Measurements from ENCODE around the gene TNRC6C.

Gene TNRC6C

GRCh38 chr17:78105101-78105500 is 146.6 kb downstream of the TNRC6C start:
- TF ChIP-seq, protein P1, sequence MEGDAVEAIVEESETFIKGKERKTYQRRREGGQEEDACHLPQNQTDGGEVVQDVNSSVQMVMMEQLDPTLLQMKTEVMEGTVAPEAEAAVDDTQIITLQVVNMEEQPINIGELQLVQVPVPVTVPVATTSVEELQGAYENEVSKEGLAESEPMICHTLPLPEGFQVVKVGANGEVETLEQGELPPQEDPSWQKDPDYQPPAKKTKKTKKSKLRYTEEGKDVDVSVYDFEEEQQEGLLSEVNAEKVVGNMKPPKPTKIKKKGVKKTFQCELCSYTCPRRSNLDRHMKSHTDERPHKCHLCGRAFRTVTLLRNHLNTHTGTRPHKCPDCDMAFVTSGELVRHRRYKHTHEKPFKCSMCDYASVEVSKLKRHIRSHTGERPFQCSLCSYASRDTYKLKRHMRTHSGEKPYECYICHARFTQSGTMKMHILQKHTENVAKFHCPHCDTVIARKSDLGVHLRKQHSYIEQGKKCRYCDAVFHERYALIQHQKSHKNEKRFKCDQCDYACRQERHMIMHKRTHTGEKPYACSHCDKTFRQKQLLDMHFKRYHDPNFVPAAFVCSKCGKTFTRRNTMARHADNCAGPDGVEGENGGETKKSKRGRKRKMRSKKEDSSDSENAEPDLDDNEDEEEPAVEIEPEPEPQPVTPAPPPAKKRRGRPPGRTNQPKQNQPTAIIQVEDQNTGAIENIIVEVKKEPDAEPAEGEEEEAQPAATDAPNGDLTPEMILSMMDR (IDR thresholded peaks at IDR 0.05; ENCODE audit: control insufficient read depth, insufficient read depth, low read depth, low read length, missing control alignments), result no peak
- no peak overlapping the region for H3K4me3 ChIP-seq (ENCODE audit: control insufficient read depth, low read depth, low read length)
- no peak for DNase-seq (ENCODE audit: low read depth)

DNA sequence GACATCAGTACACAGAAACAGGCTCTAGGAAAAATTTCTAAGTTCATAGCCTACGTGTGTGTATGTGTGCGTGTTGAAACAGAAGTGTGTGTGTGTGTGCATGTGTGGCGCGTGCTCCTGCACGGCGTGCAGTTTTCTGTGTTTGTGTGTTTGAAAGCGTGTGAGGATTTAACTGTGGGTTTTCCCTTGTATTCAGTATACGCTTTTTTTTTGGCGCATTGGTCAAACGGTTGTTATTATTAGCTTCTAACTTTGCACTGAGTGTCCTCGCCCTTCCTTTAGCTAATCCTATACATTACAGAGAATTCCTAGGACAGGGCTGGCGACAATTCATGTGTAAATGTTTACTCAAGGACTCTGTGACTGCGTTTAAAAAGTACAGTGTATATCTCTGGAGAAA is 147.0 kb downstream of the TNRC6C start:
- no peak overlapping the region for H3K4me3 ChIP-seq (ENCODE audit: control insufficient read depth, low read depth, low read length)
- TF ChIP-seq, protein P1 (IDR thresholded peaks at IDR 0.05; ENCODE audit: control insufficient read depth, insufficient read depth, low read depth, low read length, missing control alignments), result no peak
- no peak for DNase-seq (ENCODE audit: low read depth)

- TF ChIP-seq, protein P1 (IDR thresholded peaks at IDR 0.05; ENCODE audit: control insufficient read depth, insufficient read depth, low read depth, low read length, missing control alignments), result no peak
- H3K4me3 ChIP-seq (ENCODE audit: control insufficient read depth, low read depth, low read length), result no peak overlapping the region
- no peak for DNase-seq (ENCODE audit: low read depth)
Observed at GRCh38 chr17:78106211-78106610, 147.7 kb downstream of the TNRC6C start.

GRCh38 chr17:78107457-78107856 is 149.0 kb downstream of the TNRC6C start:
- DNase-seq (ENCODE audit: low read depth), result no peak
- TF ChIP-seq, protein P1 (IDR thresholded peaks at IDR 0.05; ENCODE audit: control insufficient read depth, insufficient read depth, low read depth, low read length, missing control alignments), result no peak
- no peak overlapping the region for H3K4me3 ChIP-seq (ENCODE audit: control insufficient read depth, low read depth, low read length)

DNA sequence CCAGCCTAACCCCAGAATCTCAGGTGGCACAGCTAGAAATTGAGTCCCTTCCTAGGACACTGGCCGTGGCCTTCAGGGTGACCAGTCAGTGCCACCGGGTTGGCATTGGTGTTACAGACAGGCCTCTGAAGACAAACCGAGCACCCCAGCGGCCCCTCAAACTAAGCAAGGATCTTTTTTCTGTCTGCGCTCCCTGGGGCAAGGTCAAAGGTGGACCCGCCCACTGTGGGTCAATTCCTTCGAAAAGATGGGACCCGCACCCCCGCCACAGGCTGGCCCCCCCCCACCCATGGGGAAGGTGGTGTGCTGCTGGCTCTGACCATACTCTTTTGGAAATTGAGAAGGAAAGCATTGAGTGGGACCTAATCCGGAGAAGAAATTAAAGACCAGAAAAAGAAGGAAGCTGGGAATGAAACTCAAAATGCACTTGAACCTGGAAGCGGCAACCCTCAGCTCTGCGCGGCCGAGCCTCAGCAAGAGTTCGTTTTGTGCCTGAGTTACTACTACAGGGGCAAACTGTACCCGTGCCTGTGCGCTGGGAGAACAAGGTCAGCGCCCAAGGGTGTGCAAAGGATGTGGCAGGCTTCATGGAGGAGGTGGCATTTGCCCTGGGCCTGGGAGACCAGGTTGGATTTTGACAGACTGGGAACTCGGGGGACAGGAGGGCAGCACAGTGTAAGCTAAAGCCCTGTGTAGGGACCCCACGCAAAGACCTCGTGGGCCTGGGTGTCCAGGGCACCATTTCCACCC is 149.6 kb downstream of the TNRC6C start:
- no peak overlapping the region for H3K4me3 ChIP-seq (ENCODE audit: control insufficient read depth, low read depth, low read length)
- DNase-seq (ENCODE audit: low read depth), result no peak
- TF ChIP-seq, protein P1 (IDR thresholded peaks at IDR 0.05; ENCODE audit: control insufficient read depth, insufficient read depth, low read depth, low read length, missing control alignments), result no peak

DNA sequence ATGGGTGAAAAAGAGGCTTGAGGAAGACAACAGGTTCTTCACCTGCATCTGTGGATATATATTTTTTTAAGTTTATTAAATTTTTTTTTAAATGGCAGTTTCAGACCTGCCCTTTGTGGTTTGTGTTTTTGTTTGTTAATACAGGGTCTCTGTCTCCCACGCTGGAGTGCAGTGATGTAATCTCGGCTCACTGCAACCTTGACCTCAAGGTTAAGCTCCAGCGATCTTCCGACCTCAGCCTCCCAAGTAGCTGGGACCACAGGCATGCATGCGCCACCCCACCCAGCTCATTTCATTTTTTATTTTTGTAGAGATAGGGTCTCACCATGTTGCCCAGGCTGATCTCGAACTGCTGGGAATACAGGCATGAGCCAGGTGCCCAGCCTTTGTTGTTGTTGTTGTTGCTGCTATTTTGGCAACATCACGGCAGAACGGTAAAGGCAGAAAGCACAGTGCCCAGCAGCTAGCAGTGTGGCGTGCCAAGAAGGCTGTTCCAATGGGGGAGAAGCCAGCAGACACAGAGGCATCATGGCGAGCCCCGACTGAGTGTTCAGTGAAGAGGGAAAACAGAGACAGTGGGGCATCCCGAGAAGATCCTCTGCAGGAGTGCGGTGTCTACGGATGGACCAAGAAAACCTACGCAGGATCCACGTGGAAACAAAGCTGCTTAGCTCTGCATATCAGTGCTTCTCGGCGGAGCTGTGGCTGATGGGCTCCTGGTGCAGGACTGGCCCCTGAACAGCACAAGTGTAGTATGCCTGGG is 150.4 kb downstream of the TNRC6C start:
- TF ChIP-seq, protein P1 (IDR thresholded peaks at IDR 0.05; ENCODE audit: control insufficient read depth, insufficient read depth, low read depth, low read length, missing control alignments), result no peak

More for the DNA sequence above, 150.4 kb downstream of the TNRC6C start:
- H3K4me3 ChIP-seq (ENCODE audit: control insufficient read depth, low read depth, low read length), result no peak overlapping the region
- DNase-seq (ENCODE audit: low read depth), result no peak
